ENCODE measurements around the gene ITGB4.

DNA sequence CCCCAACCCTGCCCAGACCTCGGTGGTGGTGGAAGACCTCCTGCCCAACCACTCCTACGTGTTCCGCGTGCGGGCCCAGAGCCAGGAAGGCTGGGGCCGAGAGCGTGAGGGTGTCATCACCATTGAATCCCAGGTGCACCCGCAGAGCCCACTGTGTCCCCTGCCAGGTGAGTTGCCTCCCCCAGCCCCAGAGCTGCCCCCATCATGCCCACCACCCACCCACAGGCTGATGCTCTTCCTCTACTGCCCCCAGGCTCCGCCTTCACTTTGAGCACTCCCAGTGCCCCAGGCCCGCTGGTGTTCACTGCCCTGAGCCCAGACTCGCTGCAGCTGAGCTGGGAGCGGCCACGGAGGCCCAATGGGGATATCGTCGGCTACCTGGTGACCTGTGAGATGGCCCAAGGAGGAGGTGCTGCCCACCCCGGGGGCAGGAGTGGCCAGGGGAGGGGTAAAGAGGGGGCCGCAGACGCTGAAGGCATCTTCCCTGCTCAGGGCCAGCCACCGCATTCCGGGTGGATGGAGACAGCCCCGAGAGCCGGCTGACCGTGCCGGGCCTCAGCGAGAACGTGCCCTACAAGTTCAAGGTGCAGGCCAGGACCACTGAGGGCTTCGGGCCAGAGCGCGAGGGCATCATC is 35.3 kb downstream of the ITGB4 start:
- TF ChIP-seq POLR2AphosphoS5 (IDR thresholded peaks at IDR 0.05; ENCODE audit: control insufficient read depth, insufficient read depth, low read depth, low read length) (no peak), SMC3 (conservative IDR thresholded peaks at IDR 0.05; ENCODE audit: insufficient read depth, low read depth, low read length) (no peak), CTCF (IDR thresholded peaks at IDR 0.05 in 2 of 3, conservative IDR thresholded peaks at IDR 0.05 in 1 of 3; ENCODE audit: insufficient read depth in 2 of 3, low read depth in 1 of 3, low read length in 3 of 3) (no peak), USF2 (CRISPR knock-in tag; IDR thresholded peaks at IDR 0.05) (no peak), GABPB1 (CRISPR knock-in tag; IDR thresholded peaks at IDR 0.05) (no peak), NR4A1 (CRISPR knock-in tag; IDR thresholded peaks at IDR 0.05) (no peak), NR4A1 (tag; IDR thresholded peaks at IDR 0.05) (no peak), L3MBTL2 (IDR thresholded peaks at IDR 0.05) (no peak), FOXP4 (CRISPR knock-in tag; IDR thresholded peaks at IDR 0.05; ENCODE audit: borderline replicate concordance) (no peak), MYBL2 (IDR thresholded peaks at IDR 0.05; ENCODE audit: low read depth) (no peak), MYBL2 (CRISPR knock-in tag; IDR thresholded peaks at IDR 0.05; ENCODE audit: borderline replicate concordance) (no peak), ZNF12 (CRISPR knock-in tag; IDR thresholded peaks at IDR 0.05) (no peak), EP300 (IDR thresholded peaks at IDR 0.05; ENCODE audit: low read length) (no peak), ZNF274 (IDR thresholded peaks at IDR 0.05; ENCODE audit: borderline replicate concordance, low read depth, low read length) (no peak), NEUROD1 (IDR thresholded peaks at IDR 0.05; ENCODE audit: borderline replicate concordance, low read depth, low read length, partially characterized antibody) (no peak), ZNF24 (IDR thresholded peaks at IDR 0.05) (no peak)

Data from K562 (cell line).